Spleen (tissue), 11 donors: ENCODE measurements around the gene TESMIN. TPM values are rescaled to one million over a fixed set of nuclear protein-coding genes. Genes with fewer than 3 reads are reported as not detected.

Experiments used
- DNase-seq: peaks from one replicate; pipeline ENCODE4 v3.0.0-alpha.2; 2020
- H3K27ac ChIP-seq, 8 donors: fragments of 200-600 bp; sonication (generic) in 7 of 8; 1 replicate in 4 of 8; 2 replicates in 4 of 8; pipeline versions ENCODE4 v1.5.0 to v1.8.0; 2016 to 2021; ENCODE audit warnings: inconsistent platforms in 4 of 8, mild to moderate bottlenecking in 4 of 8, moderate library complexity in 1 of 8
- H3K27me3 ChIP-seq, 7 donors: fragments of 200-600 bp; sonication (generic) in 6 of 7; replicated peaks in 1 of 7; 1 replicate in 4 of 7; 2 replicates in 3 of 7; pipeline versions ENCODE4 v1.5.0 to v1.8.0; 2016 to 2021; ENCODE audit warnings: inconsistent platforms in 3 of 7, mild to moderate bottlenecking in 1 of 7
- H3K36me3 ChIP-seq, 6 donors: fragments of 200-600 bp; sonication (generic) in 5 of 6; 1 replicate in 4 of 6; 2 replicates in 2 of 6; pipeline versions ENCODE4 v1.5.0 to v1.8.0; 2016 to 2021; ENCODE audit warnings: inconsistent platforms in 2 of 6
- H3K4me1 ChIP-seq, 6 donors: fragments of 200-600 bp; sonication (generic) in 5 of 6; 1 replicate in 3 of 6; 2 replicates in 3 of 6; pipeline versions ENCODE4 v1.5.0 to v1.8.0; 2016 to 2021; ENCODE audit warnings: inconsistent platforms in 3 of 6
- H3K4me3 ChIP-seq, 8 donors: fragments of 200-600 bp; sonication (generic) in 7 of 8; 1 replicate in 4 of 8; 2 replicates in 4 of 8; pipeline versions ENCODE4 v1.5.0 to v1.8.0; 2016 to 2021; ENCODE audit warnings: inconsistent platforms in 4 of 8, mild to moderate bottlenecking in 4 of 8, moderate library complexity in 2 of 8
- H3K9me3 ChIP-seq, 8 donors: fragments of 200-600 bp; sonication (generic) in 7 of 8; 1 replicate in 4 of 8; 2 replicates in 4 of 8; pipeline versions ENCODE4 v1.5.0 to v1.8.0; 2016 to 2021; ENCODE audit warnings: inconsistent platforms in 4 of 8
- CTCF ChIP-seq, 11 experiments: fragments of 200-600 bp in 7 of 11; fragments of 450-650 bp in 4 of 11; sonication (generic) in 4 of 11; IDR thresholded peaks in 8 of 11; conservative IDR thresholded peaks in 3 of 11; 1 replicate in 7 of 11; 2 replicates in 4 of 11; pipeline versions ENCODE4 v1.4.0 to v1.8.0; 2016 to 2021; ENCODE audit warnings: antibody characterized with exemption in 11 of 11, inconsistent platforms in 4 of 11, mild to moderate bottlenecking in 1 of 11
- POLR2A ChIP-seq, 3 donors: fragments of 450-650 bp; IDR thresholded peaks; one replicate each; pipeline ENCODE4 v1.5.1; 2017; ENCODE audit warnings: antibody characterized with exemption in 3 of 3, mild to moderate bottlenecking in 1 of 3
- POLR2AphosphoS5 ChIP-seq, 3 donors: sonication (generic); formaldehyde crosslinking; IDR thresholded peaks; one replicate each; pipeline ENCODE4 v1.5.1; 2017; ENCODE audit warnings: antibody characterized with exemption in 3 of 3
- WGBS, 5 donors: extraction: QIAGEN DNeasy Blood & Tissue Kit in 3 of 5; methylation state at CpG; one replicate each; pipeline versions ENCODE4 v1.1.5 to v1.1.7; 2013 to 2018; 5-methylcytosine and 5-hydroxymethylcytosine counted together
- intact Hi-C: fragments of 100-400 bp; cut with DNase I; formaldehyde crosslinking; loops from one replicate; pipeline ENCODE4 v1.15.0; 2023; ENCODE audit warnings: low total_unique reads
- polyA plus RNA-seq, 3 donors: library from polyadenylated mRNA; stranded (reverse); fragments of 200-250 nt; gene quantifications; one replicate each; pipeline ENCODE4 v1.2.1, GENCODE V29; 2013
- total RNA-seq, 7 donors: library from RNA; depleted of rRNA in 3 of 7; stranded (reverse); fragments of >200 nt in 3 of 7; fragmentation: NEBNext Ultra II Directional in 4 of 7; extraction: Animal tissue kit (Norgen Biotek cat#: 25700) in 4 of 7; gene quantifications; one replicate each; pipeline versions ENCODE4 v1.1.0 to v1.2.1, GENCODE V29; 2016 to 2021
- donor health status: healthy with polysubstance abuse.
- donor health status: DM: no; HTN: no; CAD: no; lungs with moderate emphysema.
- donor health status: DM: no; HTN: no; CAD: no.
- donor health status: Bipolar disorder and iron deficiency.
- donor health status: healthy.
- donor health status: DM: no; HTN: no; CAD: no.
- donor health status: DM: yes; HTN: yes; CAD: no.

TESMIN gene
- total and polyA plus RNA-seq, 10 donors, result 0.70 to 8.4 (median 4.4) TPM

- Histone ChIP-seq H3K9me3 (peaks cover 0 to 9% (median 6%) of the 10 kb centered on the region in 8 donors), H3K36me3 (no peaks in the 10 kb centered on the region), H3K4me3 (no peak overlapping the region), H3K27me3 (peaks cover 0 to 18% (median under 1%) of the 10 kb centered on the region in 7 donors), H3K27ac (no peak overlapping the region), H3K4me1 (peaks cover 0 to 8% (median 0%) of the 10 kb centered on the region in 6 donors)
- intact Hi-C loops, result no loop called here
- no peak for DNase-seq
- 75 to 89% (median 84%) methylated on average over 15 of the region's 15 CpGs for WGBS, 5 donors
- TF ChIP-seq POLR2AphosphoS5 (IDR thresholded peaks at IDR 0.05) (no peak), POLR2A (IDR thresholded peaks at IDR 0.05) (no peak), CTCF (IDR thresholded peaks at IDR 0.05 in 8 of 11, conservative IDR thresholded peaks at IDR 0.05 in 3 of 11) (no peak)
Observed at GRCh38 chr11:68678031-68678441, 73.3 kb downstream of the TESMIN start.

GRCh38 chr11:68677432-68677831, 73.9 kb downstream of the TESMIN start:
- Histone ChIP-seq H3K9me3 (peaks cover 0 to 9% (median 6%) of the 10 kb centered on the region in 8 donors), H3K27me3 (peaks cover 0 to 17% (median 0%) of the 10 kb centered on the region in 7 donors), H3K4me3 (no peak overlapping the region), H3K4me1 (peaks cover 0 to 8% (median 0%) of the 10 kb centered on the region in 6 donors), H3K27ac (no peak overlapping the region), H3K36me3 (no peaks in the 10 kb centered on the region)
- intact Hi-C loops, result no loop called here
- no peak for DNase-seq
- TF ChIP-seq CTCF (IDR thresholded peaks at IDR 0.05 in 8 of 11, conservative IDR thresholded peaks at IDR 0.05 in 3 of 11), result no peak
- peak in 2 of 3 donors; percentile 11 to 55 for TF ChIP-seq POLR2AphosphoS5 (IDR thresholded peaks at IDR 0.05)
- no peak for TF ChIP-seq POLR2A (IDR thresholded peaks at IDR 0.05)
- 26 to 44% (median 34%) methylated on average over 6 of the region's 6 CpGs for WGBS, 5 donors

GRCh38 chr11:68674461-68674860, 76.9 kb downstream of the TESMIN start:
- intact Hi-C loops, result no loop called here
- H3K9me3 ChIP-seq, result peaks cover 0 to 9% (median 6%) of the 10 kb centered on the region in 8 donors
- H3K36me3 ChIP-seq, result no peaks in the 10 kb centered on the region

More at GRCh38 chr11:68674461-68674860, 76.9 kb downstream of the TESMIN start:
- peak; percentile 30 for DNase-seq
- Histone ChIP-seq H3K27ac (no peak overlapping the region), H3K27me3 (peaks cover 0 to 30% (median 0%) of the 10 kb centered on the region in 7 donors), H3K4me3 (no peak overlapping the region), H3K4me1 (peaks cover 0 to 8% (median 0%) of the 10 kb centered on the region in 6 donors)
- TF ChIP-seq CTCF (IDR thresholded peaks at IDR 0.05 in 8 of 11, conservative IDR thresholded peaks at IDR 0.05 in 3 of 11), result no peak
- TF ChIP-seq POLR2AphosphoS5 (IDR thresholded peaks at IDR 0.05), result no peak
- no peak for TF ChIP-seq POLR2A (IDR thresholded peaks at IDR 0.05)
- WGBS, 5 donors, result 92 to 96% (median 94%) methylated on average over 16 of the region's 16 CpGs
